Duodenal mucosa (tissue), 2 donors: ENCODE measurements around the gene SYNCRIP.
"Not testable (repeated sequence)": the region's sequence is repeated elsewhere in the genome, so short reads cannot be mapped to it uniquely, and the experiment has no call there.

Experiments used
- H3K27ac ChIP-seq: one replicate; pipeline ENCODE4 v1.7.0; 2013; ENCODE audit warnings: low read depth, low read length
- H3K27me3 ChIP-seq, 2 donors: one replicate each; pipeline ENCODE4 v1.7.0; 2013; ENCODE audit warnings: low read length in 2 of 2, control low read depth in 1 of 2; ENCODE audit not compliant: insufficient read depth in 2 of 2, control insufficient read depth in 1 of 2
- H3K36me3 ChIP-seq, 2 donors: one replicate each; pipeline ENCODE4 v1.7.0; 2013; ENCODE audit warnings: low read length in 2 of 2, control low read depth in 1 of 2; ENCODE audit not compliant: insufficient read depth in 2 of 2, control insufficient read depth in 1 of 2
- H3K4me1 ChIP-seq, 2 donors: one replicate each; pipeline ENCODE4 v1.7.0; 2013; ENCODE audit warnings: low read length in 2 of 2, control low read depth in 1 of 2; ENCODE audit not compliant: insufficient read depth in 2 of 2, control insufficient read depth in 1 of 2
- H3K4me3 ChIP-seq, 2 donors: one replicate each; pipeline ENCODE4 v1.7.0; 2013; ENCODE audit warnings: low read length in 2 of 2, low read depth in 1 of 2
- H3K9ac ChIP-seq, 2 donors: one replicate each; pipeline ENCODE4 v1.7.0; 2013; ENCODE audit warnings: low read length in 2 of 2, low read depth in 1 of 2
- H3K9me3 ChIP-seq, 2 donors: one replicate each; pipeline ENCODE4 v1.7.0; 2013; ENCODE audit warnings: low read length in 2 of 2, control low read depth in 1 of 2; ENCODE audit not compliant: control insufficient read depth in 1 of 2

The SYNCRIP gene

GRCh38 chr6:85640821-85641220 lies 1.9 kb downstream of the SYNCRIP start:
- no peaks in the 10 kb centered on the region for H3K9me3 ChIP-seq
- no peak overlapping the region for H3K27ac ChIP-seq
- H3K4me3 ChIP-seq: peak overlapping the region; percentile 81 to 99
- H3K9ac ChIP-seq: peak overlapping the region; percentile 9 to 99
- H3K36me3 ChIP-seq: peaks cover 17 to 40% of the 10 kb centered on the region in 2 donors
- no peaks in the 10 kb centered on the region for H3K27me3 ChIP-seq
- H3K4me1 ChIP-seq: peaks cover 20 to 34% of the 10 kb centered on the region in 2 donors

GRCh38 chr6:85637579-85637978 lies 5.1 kb downstream of the SYNCRIP start:
- Histone ChIP-seq H3K36me3 (peaks cover 23 to 69% of the 10 kb centered on the region in 2 donors), H3K9ac (no peak overlapping the region), H3K27ac (no peak overlapping the region), H3K9me3 (no peaks in the 10 kb centered on the region), H3K27me3 (no peaks in the 10 kb centered on the region), H3K4me1 (peaks cover 13 to 29% of the 10 kb centered on the region in 2 donors), H3K4me3 (no peak overlapping the region)

- Histone ChIP-seq H3K36me3 (peaks cover 32 to 85% of the 10 kb centered on the region in 2 donors), H3K9ac (no peak overlapping the region), H3K27ac (no peak overlapping the region)
Observed at GRCh38 chr6:85632164-85632942, 10.3 kb downstream of the SYNCRIP start.

GRCh38 chr6:85631117-85631516 lies 11.6 kb downstream of the SYNCRIP start:
- not testable (repeated sequence) for H3K27ac ChIP-seq, H3K4me3 ChIP-seq, H3K27me3 ChIP-seq, H3K4me1 ChIP-seq, H3K9ac ChIP-seq, H3K9me3 ChIP-seq
- peaks cover 37 to 86% of the 10 kb centered on the region in 2 donors for H3K36me3 ChIP-seq

More at GRCh38 chr6:85632164-85632942, 10.3 kb downstream of the SYNCRIP start:
- H3K4me1 ChIP-seq: no peaks in the 10 kb centered on the region
- no peaks in the 10 kb centered on the region for H3K27me3 ChIP-seq
- no peak overlapping the region for H3K4me3 ChIP-seq
- no peaks in the 10 kb centered on the region for H3K9me3 ChIP-seq

GRCh38 chr6:85628353-85628752 lies 14.3 kb downstream of the SYNCRIP start:
- Histone ChIP-seq H3K36me3 (peaks cover 39 to 80% of the 10 kb centered on the region in 2 donors), H3K9me3 (no peaks in the 10 kb centered on the region), H3K4me3 (no peak overlapping the region), H3K9ac (no peak overlapping the region), H3K4me1 (no peaks in the 10 kb centered on the region), H3K27me3 (no peaks in the 10 kb centered on the region), H3K27ac (no peak overlapping the region)

GRCh38 chr6:85620308-85620707 lies 22.4 kb downstream of the SYNCRIP start:
- no peaks in the 10 kb centered on the region for H3K4me1 ChIP-seq
- no peak overlapping the region for H3K4me3 ChIP-seq
- no peaks in the 10 kb centered on the region for H3K9me3 ChIP-seq
- no peak overlapping the region for H3K27ac ChIP-seq
- H3K36me3 ChIP-seq: peaks cover 44 to 86% of the 10 kb centered on the region in 2 donors
- no peaks in the 10 kb centered on the region for H3K27me3 ChIP-seq
- H3K9ac ChIP-seq: no peak overlapping the region

- Histone ChIP-seq H3K4me1 (no peaks in the 10 kb centered on the region), H3K27me3 (no peaks in the 10 kb centered on the region), H3K9me3 (no peaks in the 10 kb centered on the region), H3K27ac (no peak overlapping the region), H3K36me3 (peaks cover 37 to 96% of the 10 kb centered on the region in 2 donors), H3K9ac (no peak overlapping the region), H3K4me3 (no peak overlapping the region)
Observed at GRCh38 chr6:85614780-85615179, 27.9 kb downstream of the SYNCRIP start.

- peaks cover 31 to 96% of the 10 kb centered on the region in 2 donors for H3K36me3 ChIP-seq
Observed at GRCh38 chr6:85612690-85613474, 29.8 kb downstream of the SYNCRIP start.

GRCh38 chr6:85610182-85610895 lies 32.3 kb downstream of the SYNCRIP start:
- Histone ChIP-seq H3K9me3 (no peaks in the 10 kb centered on the region), H3K4me1 (no peaks in the 10 kb centered on the region), H3K9ac (no peak overlapping the region), H3K36me3 (peaks cover 25 to 82% of the 10 kb centered on the region in 2 donors), H3K4me3 (no peak overlapping the region), H3K27me3 (no peaks in the 10 kb centered on the region), H3K27ac (no peak overlapping the region)

More at GRCh38 chr6:85612690-85613474, 29.8 kb downstream of the SYNCRIP start:
- no peaks in the 10 kb centered on the region for H3K9me3 ChIP-seq
- no peak overlapping the region for H3K27ac ChIP-seq
- no peak overlapping the region for H3K4me3 ChIP-seq
- H3K4me1 ChIP-seq: no peaks in the 10 kb centered on the region
- no peak overlapping the region for H3K9ac ChIP-seq
- no peaks in the 10 kb centered on the region for H3K27me3 ChIP-seq

GRCh38 chr6:85602100-85602499 lies 40.6 kb downstream of the SYNCRIP start:
- no peak overlapping the region for H3K4me3 ChIP-seq
- no peak overlapping the region for H3K9ac ChIP-seq
- no peaks in the 10 kb centered on the region for H3K27me3 ChIP-seq

More at GRCh38 chr6:85602100-85602499, 40.6 kb downstream of the SYNCRIP start:
- H3K36me3 ChIP-seq: peaks cover 7 to 11% of the 10 kb centered on the region in 2 donors
- no peaks in the 10 kb centered on the region for H3K4me1 ChIP-seq
- H3K27ac ChIP-seq: no peak overlapping the region
- no peaks in the 10 kb centered on the region for H3K9me3 ChIP-seq
